Cerebellar cortex (tissue), 1 donor: ENCODE data around the gene KBTBD4.
"Not testable (repeated sequence)": the region's sequence is repeated elsewhere in the genome, so short reads cannot be mapped to it uniquely, and the experiment has no call there.

Experiments used
- DNase-seq: peaks from one replicate; pipeline ENCODE4 v3.0.0-alpha.2; 2015; ENCODE audit warnings: low spot score

Gene KBTBD4

DNA sequence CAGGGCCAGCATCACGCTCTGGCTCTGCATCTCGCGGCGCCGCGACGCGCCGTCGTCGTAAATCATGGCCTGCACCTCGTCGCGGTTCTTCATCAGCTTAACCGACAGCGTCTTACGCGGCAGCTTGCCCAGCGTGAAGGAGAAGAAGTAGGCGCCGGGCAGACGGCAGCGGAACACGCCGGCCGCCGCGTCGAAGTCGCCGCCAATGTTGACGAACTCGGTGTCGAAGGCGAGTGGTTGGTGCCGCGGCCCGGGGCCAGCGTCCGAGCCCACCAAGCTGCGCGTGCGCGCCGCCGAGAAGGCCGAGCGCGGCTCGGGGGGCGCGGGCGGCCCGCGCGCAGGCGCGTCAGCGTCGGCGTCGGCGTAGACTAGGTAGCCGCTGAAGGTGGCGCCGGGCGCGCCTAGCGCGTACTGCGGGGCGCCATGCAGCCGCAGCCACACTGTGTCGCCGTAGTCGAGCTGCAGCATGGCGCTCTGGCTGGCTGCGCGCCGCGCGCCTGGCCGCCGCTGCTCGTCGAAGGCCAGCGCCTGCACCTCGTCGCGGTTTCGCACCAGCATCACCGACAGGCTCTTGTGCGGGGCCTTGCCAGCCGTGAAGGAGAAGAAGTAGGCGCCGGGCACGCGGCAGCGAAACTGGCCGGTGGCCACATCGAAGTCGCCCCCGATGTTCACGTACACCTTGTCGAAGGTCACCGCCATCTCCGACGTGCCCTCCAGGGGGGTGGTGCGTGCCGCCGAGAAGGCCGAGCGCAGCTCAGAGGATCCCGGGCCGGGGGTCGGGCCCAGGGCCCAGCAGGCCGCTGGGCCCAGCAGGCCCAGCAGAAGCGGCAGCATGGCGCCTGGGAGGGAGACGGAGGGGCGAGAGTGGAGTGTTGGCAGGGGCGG, 11.4 kb upstream of the KBTBD4 start:
- DNase-seq: no peak

- DNase-seq: no peak
Observed at GRCh38 chr11:47589584-47589976, 10.8 kb upstream of the KBTBD4 start.

DNA sequence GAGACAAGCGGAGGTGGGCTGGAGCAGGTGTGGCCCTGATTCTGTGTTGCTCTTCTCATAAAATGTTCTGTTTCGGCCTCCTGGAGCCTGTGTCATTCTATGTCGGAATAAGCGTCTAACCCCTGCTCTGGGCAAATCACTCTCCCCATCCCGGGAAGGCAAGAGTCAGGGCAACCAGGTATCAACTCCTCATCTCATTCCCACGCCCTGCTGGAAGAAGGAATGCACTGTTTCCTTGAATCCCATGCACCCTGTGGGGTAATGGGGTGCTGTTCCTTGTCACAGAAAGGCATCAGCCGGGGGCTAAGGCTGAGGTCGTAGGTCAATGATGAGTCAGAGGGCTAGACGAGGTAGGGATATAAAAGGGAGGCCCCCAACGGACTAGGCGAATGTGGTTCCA, 10.3 kb upstream of the KBTBD4 start:
- DNase-seq: no peak

- DNase-seq: no peak
Observed at GRCh38 chr11:47587723-47588326, 9.1 kb upstream of the KBTBD4 start.

GRCh38 chr11:47587039-47587716, 8.4 kb upstream of the KBTBD4 start:
- no peak for DNase-seq

DNA sequence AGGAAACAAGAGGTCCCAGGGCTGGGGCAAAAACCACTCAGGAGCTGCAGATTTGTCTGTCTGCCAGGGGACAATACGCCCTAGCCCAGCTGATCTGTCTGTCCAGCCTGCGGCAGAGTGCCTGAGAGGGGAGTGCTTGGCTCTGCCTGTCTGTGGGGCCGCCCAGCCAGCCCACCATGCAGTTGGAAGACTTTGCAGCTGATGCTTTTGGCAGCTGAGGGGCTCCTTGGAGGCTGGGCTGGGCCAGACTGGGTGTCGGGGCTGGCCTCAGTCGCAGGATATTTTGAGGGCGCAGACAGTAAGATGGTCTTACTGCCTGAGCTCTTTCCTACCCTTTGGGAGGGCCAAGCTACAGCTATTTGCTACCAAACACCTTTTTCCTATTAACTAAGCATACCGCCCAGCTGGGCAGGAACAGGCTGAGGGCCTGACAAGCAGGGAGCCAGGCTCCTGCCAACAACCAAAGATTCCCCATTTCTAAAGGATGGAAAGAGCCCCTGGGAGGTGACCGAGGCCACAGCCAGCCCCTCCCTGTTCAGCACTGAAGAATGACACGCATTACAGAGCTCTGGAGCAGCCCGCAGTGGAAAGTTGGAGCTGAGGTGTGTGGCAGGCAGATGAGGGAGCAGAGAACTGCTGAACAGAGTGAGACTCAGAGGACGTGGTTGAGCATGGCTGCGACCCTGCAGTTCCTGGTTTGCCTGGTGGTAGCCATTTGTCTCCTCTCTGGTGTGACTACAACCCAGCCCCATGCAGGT, 7.5 kb upstream of the KBTBD4 start, which contains the start of gene FAM180B:
Gene FAM180B, plus strand, starts transcription at position 581 of the 758 bp plus-strand sequence. Its CDS starts 91 bp downstream, at position 672.
- peak; percentile 51 for DNase-seq

GRCh38 chr11:47583844-47584243, 5.1 kb upstream of the KBTBD4 start:
- DNase-seq: no peak

GRCh38 chr11:47577460-47578041, 1.2 kb downstream of the KBTBD4 start:
- peak; percentile 54 for DNase-seq

GRCh38 chr11:47573321-47573720, 5.4 kb downstream of the KBTBD4 start:
- DNase-seq: no peak

DNA sequence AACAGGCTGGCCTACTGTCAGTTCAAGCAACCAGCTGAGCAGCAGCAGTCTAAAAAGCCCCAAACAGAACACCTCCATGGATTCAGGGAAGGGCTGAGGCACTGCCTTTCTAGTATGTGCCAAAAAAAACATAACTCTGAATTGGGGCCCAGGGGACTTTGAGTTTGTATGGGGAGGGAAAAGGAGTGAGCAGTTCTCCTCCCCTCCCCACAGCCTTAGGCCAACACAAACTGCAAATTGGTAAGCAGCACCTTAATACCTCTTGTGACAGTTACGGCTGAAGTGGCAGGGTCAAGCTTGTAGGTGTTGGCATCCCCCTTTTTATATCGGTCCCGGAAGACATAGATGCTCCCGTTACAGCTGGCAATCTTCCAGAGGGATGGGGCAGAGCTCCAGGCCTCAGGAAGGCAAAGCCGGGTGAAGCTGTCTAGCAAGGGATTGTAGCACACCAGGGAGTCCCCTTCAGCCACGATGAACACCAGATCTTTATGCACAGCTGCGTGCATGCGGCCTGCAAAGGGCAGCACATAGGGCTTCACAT, 6.0 kb downstream of the KBTBD4 start:
- DNase-seq: peak; percentile 42

- DNase-seq: no peak
Observed at GRCh38 chr11:47571895-47572294, 6.9 kb downstream of the KBTBD4 start.

GRCh38 chr11:47571357-47571729, 7.4 kb downstream of the KBTBD4 start:
- no peak for DNase-seq

GRCh38 chr11:47570651-47571356, 8.0 kb downstream of the KBTBD4 start:
- DNase-seq: no peak

- no peak for DNase-seq
Observed at GRCh38 chr11:47569646-47570045, 9.1 kb downstream of the KBTBD4 start.

- DNase-seq: no peak
Observed at GRCh38 chr11:47566149-47566698, 12.5 kb downstream of the KBTBD4 start.

DNA sequence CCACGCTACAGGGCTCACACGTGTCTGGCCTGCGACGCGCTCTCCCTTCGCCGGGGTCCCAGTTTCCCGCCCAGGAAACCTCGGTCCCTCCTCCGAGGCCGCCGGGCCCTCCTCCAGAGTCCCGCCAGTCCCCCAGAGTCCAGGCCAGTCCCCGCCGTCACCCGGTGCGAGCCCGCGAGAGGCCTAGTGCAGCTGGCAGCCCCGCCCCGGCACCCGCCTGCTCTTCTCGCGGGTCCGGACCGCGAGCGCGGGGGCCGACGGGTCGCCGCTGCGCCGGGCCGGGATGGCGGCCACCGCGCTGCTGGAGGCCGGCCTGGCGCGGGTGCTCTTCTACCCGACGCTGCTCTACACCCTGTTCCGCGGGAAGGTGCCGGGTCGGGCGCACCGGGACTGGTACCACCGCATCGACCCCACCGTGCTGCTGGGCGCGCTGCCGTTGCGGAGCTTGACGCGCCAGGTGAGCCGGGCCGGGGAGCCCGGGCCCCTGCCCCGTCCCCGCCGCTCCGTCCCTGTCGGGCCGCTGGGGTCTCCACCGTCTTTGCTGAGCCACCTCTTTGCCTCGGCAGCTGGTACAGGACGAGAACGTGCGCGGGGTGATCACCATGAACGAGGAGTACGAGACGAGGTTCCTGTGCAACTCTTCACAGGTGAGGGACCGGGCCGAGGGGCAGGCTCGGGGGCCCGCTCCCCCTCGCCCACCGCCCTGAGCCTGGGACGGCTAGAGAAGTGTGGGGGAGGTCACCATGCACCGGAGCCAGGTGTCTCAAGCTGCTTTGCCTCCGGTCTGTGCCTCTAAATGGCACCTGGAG, 13.2 kb downstream of the KBTBD4 start, which contains the start of gene PTPMT1:
Gene PTPMT1, plus strand, starts transcription at position 260 of the 809 bp plus-strand sequence. Its CDS starts 24 bp downstream, at position 284.
- no peak for DNase-seq

DNA sequence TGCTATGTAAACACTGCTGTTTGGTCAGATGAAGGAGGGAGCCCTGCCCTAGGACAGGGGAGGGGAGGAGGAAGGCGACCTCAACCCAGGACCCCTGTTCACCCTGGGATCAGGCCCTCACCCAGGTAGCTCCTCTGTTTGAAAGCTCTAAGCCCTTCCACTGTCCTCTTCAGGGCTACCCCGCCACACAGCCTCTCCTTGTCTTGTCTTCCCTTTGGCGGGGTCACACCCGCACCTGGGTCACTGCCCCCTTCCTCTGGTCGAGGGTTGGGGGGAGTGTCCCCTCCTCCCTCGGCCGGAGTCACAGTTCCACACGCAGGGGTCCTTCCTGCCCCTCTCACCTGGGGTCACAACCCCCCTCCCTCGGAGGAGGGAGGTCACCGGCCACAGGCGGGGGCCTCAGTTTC, 13.8 kb downstream of the KBTBD4 start:
- no peak for DNase-seq

GRCh38 chr11:47564366-47564765, 14.4 kb downstream of the KBTBD4 start:
- not testable (repeated sequence) for DNase-seq

DNA sequence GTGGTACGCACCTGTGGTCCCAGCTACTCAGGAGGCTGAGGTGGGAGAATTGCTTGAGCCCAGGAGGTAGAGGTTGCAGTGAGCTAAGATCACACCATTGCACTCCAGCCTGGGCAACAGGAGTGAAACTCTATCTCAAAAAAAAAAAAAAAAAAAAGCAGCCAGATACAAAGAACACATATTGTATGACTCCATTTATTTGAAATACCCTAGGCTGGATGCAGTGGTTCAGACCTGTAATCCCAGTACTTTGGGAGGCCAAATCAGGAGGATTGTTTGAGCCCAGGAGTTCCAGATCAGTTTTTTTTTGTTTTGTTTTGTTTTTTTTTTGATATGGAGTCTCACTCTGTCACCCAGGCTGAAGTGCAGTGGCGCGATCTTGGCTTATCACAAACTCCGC, 16.4 kb downstream of the KBTBD4 start:
- DNase-seq: not testable (repeated sequence)
